ENCODE data around the gene MARCHF3. TPM values are rescaled to one million over a fixed set of nuclear protein-coding genes. Genes with fewer than 3 reads are reported as not detected.

Gene MARCHF3
- total and polyA plus RNA-seq, 10 of the 15 experiments (the other 5 are each of a cell fraction or from before 2014, with no cell fraction given): 3.6 to 24.1 (median 11.3) TPM

- no TSS peak for BruUV-seq (replicated peaks)
- TF ChIP-seq SMAD1 (IDR thresholded peaks at IDR 0.05; ENCODE audit: low read depth, partially characterized antibody): no peak
- TF ChIP-seq IKZF2 (IDR thresholded peaks at IDR 0.05): no peak
- TF ChIP-seq TARDBP (IDR thresholded peaks at IDR 0.05; ENCODE audit: borderline replicate concordance): no peak
- TF ChIP-seq, protein P1, sequence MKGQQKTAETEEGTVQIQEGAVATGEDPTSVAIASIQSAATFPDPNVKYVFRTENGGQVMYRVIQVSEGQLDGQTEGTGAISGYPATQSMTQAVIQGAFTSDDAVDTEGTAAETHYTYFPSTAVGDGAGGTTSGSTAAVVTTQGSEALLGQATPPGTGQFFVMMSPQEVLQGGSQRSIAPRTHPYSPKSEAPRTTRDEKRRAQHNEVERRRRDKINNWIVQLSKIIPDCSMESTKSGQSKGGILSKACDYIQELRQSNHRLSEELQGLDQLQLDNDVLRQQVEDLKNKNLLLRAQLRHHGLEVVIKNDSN (IDR thresholded peaks at IDR 0.05; ENCODE audit: borderline replicate concordance, extremely low read length, insufficient read depth, low read depth, low read length): no peak
- Histone ChIP-seq H3K36me3 (ENCODE audit: control insufficient read depth in 2 of 2, insufficient read depth in 2 of 2, low read length in 1 of 2) (no peaks in the 10 kb centered on the region; a peak in 2 of 4 replicates), H3K4me1 (ENCODE audit: control insufficient read depth, insufficient read depth, low read length) (peaks cover 5% of the 10 kb centered on the region), H3K9me3 (replicated peaks; ENCODE audit: control insufficient read depth, insufficient read depth, low read length) (no peaks in the 10 kb centered on the region; the same call in 2 of the 3 replicates), H3K79me2 (ENCODE audit: control insufficient read depth, insufficient read depth, low read length) (no peaks in the 10 kb centered on the region), H3K9ac (ENCODE audit: control insufficient read depth, insufficient read depth, low read length) (no peak overlapping the region), H4K20me1 (ENCODE audit: control insufficient read depth, insufficient read depth) (no peaks in the 10 kb centered on the region), H3K4me3 (no peak overlapping the region), H3K27ac (ENCODE audit: control insufficient read depth, insufficient read depth) (no peak overlapping the region), H3K4me2 (ENCODE audit: control insufficient read depth, insufficient read depth) (no peak overlapping the region), H2AFZ (ENCODE audit: control insufficient read depth, low read depth, low read length) (no peak overlapping the region), H3K27me3 (replicated peaks in 1 of 2; ENCODE audit: control insufficient read depth in 2 of 2, insufficient read depth in 2 of 2, low read length in 1 of 2) (no peaks in the 10 kb centered on the region)
- ATAC-seq (no peak), DNase-seq (ENCODE audit: low read depth, low spot score) (no peak), FAIRE-seq (no peak)
- ChIA-PET POLR2A (interaction anchor here (0.6 to 2.2 kb wide), 7 partner anchors 9 to 27 kb away, joined by 3 to 12 read pairs (median 5); no protein-coding TSS in a partner anchor), CTCF (interaction anchor here (1.0 to 2.0 kb wide), 12 partner anchors 8 to 313 kb away, joined by 3 to 10 read pairs (median 5); no protein-coding TSS in a partner anchor), SMC1A (ENCODE audit: uncharacterized antibody, unreplicated experiment) (interaction anchor here (1.0 to 4.5 kb wide), 20 partner anchors 9 to 120 kb away, joined by 3 to 29 read pairs (median 6); partner anchors contain the start of gene C5orf63), RAD21 (ENCODE audit: unreplicated experiment) (interaction anchor here (0.7 to 3.0 kb wide), 15 partner anchors 7 to 162 kb away, joined by 3 to 21 read pairs (median 5); partner anchors contain the start of gene MARCHF3)
- in situ Hi-C loops (cut with MboI) (no loop called here), intact Hi-C loops (cut with micrococcal nuclease; ENCODE audit: unreplicated experiment) (no loop called here)
- WGBS (ENCODE audit: insufficient coverage, insufficient replicate concordance, low lambda C conversion rate, missing lambda C conversion rate): 58% methylated on average over 3 of the region's 3 CpGs
Measured at GRCh38 chr5:126998895-126999570, 31.3 kb downstream of the MARCHF3 start.

Data from GM12878 (cell line).